ENCODE measurements around the gene ACSF2. TPM values are rescaled to one million over a fixed set of nuclear protein-coding genes. Genes with fewer than 3 reads are reported as not detected.
A peak's percentile ranks its signal among the peaks of the same experiment; 100 is the strongest.

The ACSF2 gene
- polyA plus RNA-seq, 1 donor from 2014 or later = 28.6 TPM

GRCh38 chr17:50495217-50495823 is 69.3 kb downstream of the ACSF2 start:
- Mint-ChIP-seq H3K4me1 (peaks cover 0 to 2% (median 0%) of the 10 kb centered on the region in 3 donors), H3K27me3 (no peaks in the 10 kb centered on the region), H3K36me3 (peaks cover 4% of the 10 kb centered on the region), H3K9me3 (no peaks in the 10 kb centered on the region), H3K4me3 (no peak overlapping the region), H3K27ac (no peak overlapping the region)

GRCh38 chr17:50495918-50496317 is 69.9 kb downstream of the ACSF2 start:
- Mint-ChIP-seq H3K4me1 (peaks cover 0 to 2% (median 0%) of the 10 kb centered on the region in 3 donors), H3K36me3 (peaks cover 4% of the 10 kb centered on the region), H3K27me3 (no peaks in the 10 kb centered on the region), H3K4me3 (no peak overlapping the region), H3K9me3 (no peaks in the 10 kb centered on the region), H3K27ac (no peak overlapping the region)

- peaks cover 0 to 2% (median 0%) of the 10 kb centered on the region in 3 donors for H3K4me1 Mint-ChIP-seq
- H3K27ac Mint-ChIP-seq = no peak overlapping the region
- no peaks in the 10 kb centered on the region for H3K27me3 Mint-ChIP-seq
- no peaks in the 10 kb centered on the region for H3K36me3 Mint-ChIP-seq
- H3K9me3 Mint-ChIP-seq = no peaks in the 10 kb centered on the region
- H3K4me3 Mint-ChIP-seq = no peak overlapping the region
Measured at GRCh38 chr17:50498021-50498874, 72.2 kb downstream of the ACSF2 start.

GRCh38 chr17:50499270-50499669 is 73.3 kb downstream of the ACSF2 start:
- Mint-ChIP-seq H3K27ac (no peak overlapping the region), H3K4me1 (no peaks in the 10 kb centered on the region), H3K36me3 (no peaks in the 10 kb centered on the region), H3K9me3 (no peaks in the 10 kb centered on the region), H3K27me3 (peaks cover 2% of the 10 kb centered on the region), H3K4me3 (no peak overlapping the region)

GRCh38 chr17:50499721-50500120 is 73.7 kb downstream of the ACSF2 start:
- Mint-ChIP-seq H3K27ac (no peak overlapping the region), H3K4me3 (no peak overlapping the region), H3K27me3 (peaks cover 2% of the 10 kb centered on the region), H3K4me1 (no peaks in the 10 kb centered on the region), H3K36me3 (no peaks in the 10 kb centered on the region), H3K9me3 (no peaks in the 10 kb centered on the region)

GRCh38 chr17:50501054-50501453 is 75.0 kb downstream of the ACSF2 start:
- H3K27ac Mint-ChIP-seq = no peak overlapping the region
- H3K36me3 Mint-ChIP-seq = peaks cover 2% of the 10 kb centered on the region
- no peaks in the 10 kb centered on the region for H3K9me3 Mint-ChIP-seq
- peaks cover 2% of the 10 kb centered on the region for H3K27me3 Mint-ChIP-seq
- no peak overlapping the region for H3K4me3 Mint-ChIP-seq
- no peaks in the 10 kb centered on the region for H3K4me1 Mint-ChIP-seq

GRCh38 chr17:50502301-50502990 is 76.4 kb downstream of the ACSF2 start:
- H3K9me3 Mint-ChIP-seq = no peaks in the 10 kb centered on the region
- H3K36me3 Mint-ChIP-seq = peaks cover 2% of the 10 kb centered on the region
- H3K27ac Mint-ChIP-seq = no peak overlapping the region
- H3K4me1 Mint-ChIP-seq = no peaks in the 10 kb centered on the region
- no peak overlapping the region for H3K4me3 Mint-ChIP-seq
- peaks cover 2% of the 10 kb centered on the region for H3K27me3 Mint-ChIP-seq

- Mint-ChIP-seq H3K9me3 (no peaks in the 10 kb centered on the region), H3K27me3 (peaks cover 6% of the 10 kb centered on the region), H3K36me3 (peaks cover 2% of the 10 kb centered on the region), H3K4me1 (peaks cover 8 to 13% (median 10%) of the 10 kb centered on the region in 3 donors), H3K27ac (no peak overlapping the region), H3K4me3 (peak overlapping the region in 2 of 4 donors; percentile 37 to 81)
Measured at GRCh38 chr17:50505591-50506130, 79.6 kb downstream of the ACSF2 start.

- H3K27me3 Mint-ChIP-seq = peaks cover 6% of the 10 kb centered on the region
- peaks cover 2% of the 10 kb centered on the region for H3K36me3 Mint-ChIP-seq
- no peaks in the 10 kb centered on the region for H3K9me3 Mint-ChIP-seq
- peaks cover 10 to 13% (median 11%) of the 10 kb centered on the region in 3 donors for H3K4me1 Mint-ChIP-seq
- H3K4me3 Mint-ChIP-seq = peak overlapping the region in 2 of 4 donors; percentile 34 to 81
- peak overlapping the region in 1 of 3 donors; percentile 93 for H3K27ac Mint-ChIP-seq
Measured at GRCh38 chr17:50506298-50506697, 80.3 kb downstream of the ACSF2 start.

GRCh38 chr17:50507871-50508572 is 82.0 kb downstream of the ACSF2 start, which contains the start of gene MYCBPAP:
MYCBPAP (plus strand) TSS chr17:50508439; CDS start chr17:50508675, 236 bp downstream.
- H3K27ac Mint-ChIP-seq = peak within 1 kb of the TSS; percentile 62 to 91 (median 91)
- H3K27me3 Mint-ChIP-seq = peaks cover 15% of the 10 kb centered on the region
- peaks cover 2% of the 10 kb centered on the region for H3K36me3 Mint-ChIP-seq
- peaks cover 10 to 16% (median 15%) of the 10 kb centered on the region in 3 donors for H3K4me1 Mint-ChIP-seq
- H3K4me3 Mint-ChIP-seq = peak within 1 kb of the TSS; percentile 90 to 95 (median 94)
- no peaks in the 10 kb centered on the region for H3K9me3 Mint-ChIP-seq

GRCh38 chr17:50508573-50509460 is 82.8 kb downstream of the ACSF2 start:
- Mint-ChIP-seq H3K36me3 (peaks cover 2% of the 10 kb centered on the region), H3K27ac (peak overlapping the region; percentile 62 to 91 (median 71)), H3K9me3 (no peaks in the 10 kb centered on the region), H3K4me1 (peaks cover 10 to 16% (median 15%) of the 10 kb centered on the region in 3 donors), H3K4me3 (peak overlapping the region; percentile 90 to 95 (median 94)), H3K27me3 (peaks cover 13% of the 10 kb centered on the region)

GRCh38 chr17:50511058-50511457 is 85.0 kb downstream of the ACSF2 start:
- H3K36me3 Mint-ChIP-seq = no peaks in the 10 kb centered on the region
- no peaks in the 10 kb centered on the region for H3K9me3 Mint-ChIP-seq
- peaks cover 13% of the 10 kb centered on the region for H3K27me3 Mint-ChIP-seq
- peak overlapping the region; percentile 37 to 84 (median 67) for H3K4me3 Mint-ChIP-seq
- H3K27ac Mint-ChIP-seq = peak overlapping the region in 1 of 3 donors; percentile 19
- H3K4me1 Mint-ChIP-seq = peaks cover 10 to 16% (median 15%) of the 10 kb centered on the region in 3 donors

- Mint-ChIP-seq H3K36me3 (no peaks in the 10 kb centered on the region), H3K27ac (no peak overlapping the region), H3K27me3 (peaks cover 10% of the 10 kb centered on the region), H3K9me3 (no peaks in the 10 kb centered on the region), H3K4me1 (peaks cover 9 to 17% (median 11%) of the 10 kb centered on the region in 3 donors), H3K4me3 (no peak overlapping the region)
Measured at GRCh38 chr17:50513495-50513894, 87.5 kb downstream of the ACSF2 start.

All from IgD-negative memory B cell (primary cell).